ENCODE measurements around the gene C11orf21.

C11orf21 gene

DNA sequence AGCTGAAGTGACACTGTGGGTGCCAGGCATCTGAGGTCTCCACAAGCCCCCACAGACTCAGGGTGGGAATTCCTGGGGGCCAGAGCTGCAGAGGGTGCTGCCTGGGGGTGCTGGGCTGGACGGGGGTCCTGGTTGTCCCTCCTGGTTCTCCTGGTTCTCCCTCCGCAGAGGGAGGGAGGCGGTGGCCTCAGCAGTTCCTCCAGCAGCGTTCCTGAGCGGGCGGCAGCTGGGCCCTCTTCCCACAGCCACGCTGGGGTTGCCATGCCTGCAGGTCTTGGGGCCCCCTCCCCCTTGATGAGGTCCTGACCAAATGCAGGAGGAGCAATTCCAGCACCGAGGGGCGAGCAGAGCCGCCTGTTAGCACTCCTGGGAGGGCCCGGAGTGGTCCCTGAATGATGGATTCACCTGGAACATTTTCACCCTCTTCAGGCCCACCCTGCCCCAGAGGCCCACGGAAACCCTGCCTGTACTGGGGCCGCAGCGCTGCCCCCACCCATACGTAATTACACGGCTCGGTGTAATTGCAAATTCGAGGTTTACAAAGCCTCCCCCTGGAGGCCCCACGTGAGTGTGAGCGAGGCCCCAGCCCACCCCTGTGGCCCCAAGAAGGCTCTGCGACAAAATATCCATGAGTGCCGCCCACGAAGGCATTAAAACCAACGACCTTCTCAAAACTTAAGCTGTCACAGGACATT is 635 bp downstream of the C11orf21 start:
- TF ChIP-seq, protein P1, sequence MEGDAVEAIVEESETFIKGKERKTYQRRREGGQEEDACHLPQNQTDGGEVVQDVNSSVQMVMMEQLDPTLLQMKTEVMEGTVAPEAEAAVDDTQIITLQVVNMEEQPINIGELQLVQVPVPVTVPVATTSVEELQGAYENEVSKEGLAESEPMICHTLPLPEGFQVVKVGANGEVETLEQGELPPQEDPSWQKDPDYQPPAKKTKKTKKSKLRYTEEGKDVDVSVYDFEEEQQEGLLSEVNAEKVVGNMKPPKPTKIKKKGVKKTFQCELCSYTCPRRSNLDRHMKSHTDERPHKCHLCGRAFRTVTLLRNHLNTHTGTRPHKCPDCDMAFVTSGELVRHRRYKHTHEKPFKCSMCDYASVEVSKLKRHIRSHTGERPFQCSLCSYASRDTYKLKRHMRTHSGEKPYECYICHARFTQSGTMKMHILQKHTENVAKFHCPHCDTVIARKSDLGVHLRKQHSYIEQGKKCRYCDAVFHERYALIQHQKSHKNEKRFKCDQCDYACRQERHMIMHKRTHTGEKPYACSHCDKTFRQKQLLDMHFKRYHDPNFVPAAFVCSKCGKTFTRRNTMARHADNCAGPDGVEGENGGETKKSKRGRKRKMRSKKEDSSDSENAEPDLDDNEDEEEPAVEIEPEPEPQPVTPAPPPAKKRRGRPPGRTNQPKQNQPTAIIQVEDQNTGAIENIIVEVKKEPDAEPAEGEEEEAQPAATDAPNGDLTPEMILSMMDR (IDR thresholded peaks at IDR 0.05; ENCODE audit: low read depth, low read length): no peak
- DNase-seq (ENCODE audit: low read depth, low spot score): no peak
- no peak overlapping the region for H3K4me3 ChIP-seq (ENCODE audit: low read depth, low read length)
- in situ Hi-C loops (cut with HindIII; ENCODE audit: low sequenced_read_pairs): no loop called here

DNA sequence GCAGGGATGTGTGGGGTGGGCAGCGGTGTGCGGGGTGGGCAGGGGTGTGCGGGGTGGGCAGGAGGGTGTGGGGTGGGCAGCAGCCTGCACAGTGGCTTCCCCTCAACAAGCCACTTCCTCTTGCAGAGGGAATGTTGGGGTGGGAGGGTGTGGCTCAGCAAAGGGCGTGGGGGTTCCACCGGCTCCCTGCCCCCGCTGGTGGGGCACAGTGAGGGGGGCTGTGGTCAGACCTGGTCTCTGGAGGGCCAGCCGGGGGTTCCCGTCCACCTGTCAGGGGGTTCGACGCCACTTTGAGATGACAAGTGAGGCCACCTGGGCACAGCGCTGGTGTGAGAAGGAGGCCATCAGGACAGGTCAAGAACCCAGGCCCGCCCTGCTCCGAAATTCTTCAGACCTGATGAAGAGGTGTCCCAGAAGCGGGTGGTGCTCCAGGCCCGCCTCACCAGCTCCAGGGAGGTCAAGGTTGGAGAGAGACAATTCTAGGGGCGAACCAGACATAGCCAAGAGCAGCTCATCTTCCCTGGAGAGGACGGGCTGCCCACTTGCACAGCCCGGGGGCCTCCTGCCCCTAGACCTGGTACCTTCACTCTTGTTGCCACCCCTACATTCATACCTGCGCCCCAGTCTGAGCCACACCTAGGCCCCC is 1.3 kb downstream of the C11orf21 start:
- TF ChIP-seq, protein P1 (IDR thresholded peaks at IDR 0.05; ENCODE audit: low read depth, low read length): no peak
- no peak for DNase-seq (ENCODE audit: low read depth, low spot score)
- in situ Hi-C loops (cut with HindIII; ENCODE audit: low sequenced_read_pairs): no loop called here
- no peak overlapping the region for H3K4me3 ChIP-seq (ENCODE audit: low read depth, low read length)

DNA sequence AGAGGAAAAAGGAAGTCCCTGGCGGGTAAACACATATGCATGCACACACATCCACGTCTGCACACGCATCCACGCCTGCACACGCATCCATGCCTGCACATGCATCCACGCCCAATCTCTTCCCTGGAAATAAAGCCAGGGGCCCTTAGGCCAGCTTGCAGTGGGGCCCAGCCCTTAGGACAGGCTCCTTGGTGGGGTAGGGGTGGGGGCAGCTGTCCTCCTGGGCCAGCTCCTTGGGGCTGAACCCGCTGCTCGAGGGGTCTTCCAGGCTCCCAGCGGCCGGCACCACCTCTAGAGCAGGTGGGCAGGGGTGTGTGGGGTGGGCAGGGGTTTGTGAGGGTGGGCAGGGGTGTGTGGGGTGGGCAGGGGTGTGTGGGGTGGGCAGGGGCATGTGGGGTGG is 1.9 kb downstream of the C11orf21 start:
- no peak for DNase-seq (ENCODE audit: low read depth, low spot score)
- H3K4me3 ChIP-seq (ENCODE audit: low read depth, low read length): no peak overlapping the region
- in situ Hi-C loops (cut with HindIII; ENCODE audit: low sequenced_read_pairs): no loop called here
- TF ChIP-seq, protein P1 (IDR thresholded peaks at IDR 0.05; ENCODE audit: low read depth, low read length): no peak

DNA sequence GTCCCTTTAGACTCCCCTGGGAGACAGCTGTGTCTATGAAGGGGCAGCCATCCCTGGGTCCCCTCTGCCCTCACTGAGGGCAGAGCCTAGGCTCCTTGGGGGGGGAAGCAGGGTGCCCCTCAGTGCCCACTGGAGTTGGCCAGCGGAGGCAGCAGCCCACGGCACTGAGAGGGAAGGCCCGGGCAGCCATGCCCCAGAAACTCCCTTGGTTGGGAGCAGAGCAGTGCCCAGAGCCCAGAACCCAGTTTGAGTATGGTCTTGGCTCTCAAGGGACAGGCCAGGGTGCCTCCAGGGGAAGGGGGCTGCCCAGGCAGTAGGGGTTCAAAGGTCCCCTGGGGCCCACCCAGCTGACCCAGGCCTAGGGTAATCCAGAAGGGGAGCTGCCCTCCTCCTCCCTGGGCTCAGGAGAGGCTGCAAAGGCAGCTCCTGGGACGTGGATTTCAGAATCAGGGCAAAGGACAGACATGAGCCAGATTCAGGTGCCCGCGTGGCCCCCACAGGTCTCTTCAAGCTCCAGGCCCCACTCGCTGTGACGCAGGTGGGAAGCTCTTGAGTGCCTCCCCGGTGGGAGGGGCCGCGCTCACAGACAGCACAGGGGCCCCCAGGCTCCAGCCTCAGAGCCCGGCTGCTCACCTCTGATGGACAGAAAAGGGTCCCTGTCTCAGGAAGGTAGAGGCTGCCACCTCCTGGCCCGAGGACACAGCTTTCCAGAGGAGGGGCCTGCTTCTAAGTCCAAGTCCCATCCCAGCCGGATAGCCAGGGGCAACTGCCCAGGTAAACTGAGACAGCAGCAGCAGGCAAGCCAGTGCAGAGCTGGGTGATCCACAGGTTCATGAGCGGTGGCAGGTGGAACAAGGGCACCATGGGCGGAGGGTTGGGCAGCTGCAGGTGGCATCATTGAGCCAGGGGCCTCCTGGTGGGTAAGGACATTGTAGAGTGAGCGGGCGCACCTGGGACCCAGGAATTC is 2.6 kb downstream of the C11orf21 start:
- no peak for DNase-seq (ENCODE audit: low read depth, low spot score)
- TF ChIP-seq, protein P1 (IDR thresholded peaks at IDR 0.05; ENCODE audit: low read depth, low read length): peak; percentile 31
- H3K4me3 ChIP-seq (ENCODE audit: low read depth, low read length): no peak overlapping the region

DNA sequence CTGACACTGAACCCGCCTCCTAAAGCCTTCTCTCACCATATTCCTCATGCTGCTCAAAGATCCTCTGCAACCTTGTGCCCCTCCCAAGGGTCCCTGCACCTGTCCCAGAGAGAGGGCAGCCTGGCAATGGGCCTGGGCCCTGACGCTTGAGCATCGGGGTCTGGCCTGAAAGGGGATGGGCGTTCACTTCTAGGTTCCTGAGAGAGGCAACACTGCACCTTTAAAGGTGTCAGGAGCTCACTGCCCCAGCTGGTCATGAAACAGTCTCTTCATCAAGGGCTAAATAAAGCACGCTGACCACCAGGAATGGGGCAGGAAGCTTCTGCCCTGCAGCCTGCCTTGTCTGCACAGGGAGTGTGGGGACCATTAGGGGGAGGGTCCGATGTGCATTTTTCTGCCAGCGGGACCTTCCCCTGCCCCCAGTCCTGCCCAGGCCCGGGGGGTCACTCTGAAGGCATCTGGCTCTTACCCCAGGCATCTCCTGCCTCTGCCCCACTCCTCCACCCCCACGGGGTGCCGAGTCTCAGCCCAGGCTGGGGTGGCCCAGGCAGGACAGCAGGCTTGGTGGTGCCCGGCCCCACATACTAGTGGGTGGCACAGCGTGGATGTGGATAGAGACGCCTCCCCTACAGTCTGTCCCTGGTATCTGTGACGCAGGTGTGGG is 3.5 kb downstream of the C11orf21 start:
- in situ Hi-C loops (cut with HindIII; ENCODE audit: low sequenced_read_pairs): no loop called here
- no peak for DNase-seq (ENCODE audit: low read depth, low spot score)
- TF ChIP-seq, protein P1 (IDR thresholded peaks at IDR 0.05; ENCODE audit: low read depth, low read length): no peak
- H3K4me3 ChIP-seq (ENCODE audit: low read depth, low read length): no peak overlapping the region

More for the DNA sequence above, 2.6 kb downstream of the C11orf21 start:
- in situ Hi-C loops (cut with HindIII; ENCODE audit: low sequenced_read_pairs): no loop called here

DNA sequence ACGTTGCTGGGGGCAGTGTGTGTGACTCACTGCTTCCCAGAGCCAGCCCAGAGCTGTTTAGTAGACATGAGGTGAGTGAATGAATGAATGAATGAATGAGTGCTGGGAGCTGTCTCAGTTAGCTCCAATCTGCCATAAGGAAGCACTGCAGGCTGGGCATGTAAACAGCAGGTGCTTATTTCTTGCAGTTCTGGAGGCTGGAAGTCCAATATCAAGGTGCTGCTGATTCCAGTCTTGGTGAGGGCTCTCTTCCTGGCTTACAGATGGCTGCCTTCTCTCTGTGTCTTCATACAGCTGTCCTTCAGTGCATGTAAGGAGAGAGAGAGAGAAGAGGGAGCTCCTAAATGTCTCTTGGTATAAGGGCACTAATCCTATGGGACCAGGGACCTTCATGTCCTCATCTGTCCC is 4.1 kb downstream of the C11orf21 start:
- TF ChIP-seq, protein P1 (IDR thresholded peaks at IDR 0.05; ENCODE audit: low read depth, low read length): no peak
- no peak for DNase-seq (ENCODE audit: low read depth, low spot score)
- in situ Hi-C loops (cut with HindIII; ENCODE audit: low sequenced_read_pairs): no loop called here
- H3K4me3 ChIP-seq (ENCODE audit: low read depth, low read length): no peak overlapping the region
